AG08396 (cell line): ENCODE data around the gene TRIM36.

Experiments
- DNase-seq: peaks from one replicate; pipeline ENCODE4 v3.0.0; 2012; ENCODE audit warnings: low spot score, mixed read lengths

Gene TRIM36, protein sequence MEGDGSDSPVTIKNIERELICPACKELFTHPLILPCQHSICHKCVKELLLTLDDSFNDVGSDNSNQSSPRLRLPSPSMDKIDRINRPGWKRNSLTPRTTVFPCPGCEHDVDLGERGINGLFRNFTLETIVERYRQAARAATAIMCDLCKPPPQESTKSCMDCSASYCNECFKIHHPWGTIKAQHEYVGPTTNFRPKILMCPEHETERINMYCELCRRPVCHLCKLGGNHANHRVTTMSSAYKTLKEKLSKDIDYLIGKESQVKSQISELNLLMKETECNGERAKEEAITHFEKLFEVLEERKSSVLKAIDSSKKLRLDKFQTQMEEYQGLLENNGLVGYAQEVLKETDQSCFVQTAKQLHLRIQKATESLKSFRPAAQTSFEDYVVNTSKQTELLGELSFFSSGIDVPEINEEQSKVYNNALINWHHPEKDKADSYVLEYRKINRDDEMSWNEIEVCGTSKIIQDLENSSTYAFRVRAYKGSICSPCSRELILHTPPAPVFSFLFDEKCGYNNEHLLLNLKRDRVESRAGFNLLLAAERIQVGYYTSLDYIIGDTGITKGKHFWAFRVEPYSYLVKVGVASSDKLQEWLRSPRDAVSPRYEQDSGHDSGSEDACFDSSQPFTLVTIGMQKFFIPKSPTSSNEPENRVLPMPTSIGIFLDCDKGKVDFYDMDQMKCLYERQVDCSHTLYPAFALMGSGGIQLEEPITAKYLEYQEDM

DNA sequence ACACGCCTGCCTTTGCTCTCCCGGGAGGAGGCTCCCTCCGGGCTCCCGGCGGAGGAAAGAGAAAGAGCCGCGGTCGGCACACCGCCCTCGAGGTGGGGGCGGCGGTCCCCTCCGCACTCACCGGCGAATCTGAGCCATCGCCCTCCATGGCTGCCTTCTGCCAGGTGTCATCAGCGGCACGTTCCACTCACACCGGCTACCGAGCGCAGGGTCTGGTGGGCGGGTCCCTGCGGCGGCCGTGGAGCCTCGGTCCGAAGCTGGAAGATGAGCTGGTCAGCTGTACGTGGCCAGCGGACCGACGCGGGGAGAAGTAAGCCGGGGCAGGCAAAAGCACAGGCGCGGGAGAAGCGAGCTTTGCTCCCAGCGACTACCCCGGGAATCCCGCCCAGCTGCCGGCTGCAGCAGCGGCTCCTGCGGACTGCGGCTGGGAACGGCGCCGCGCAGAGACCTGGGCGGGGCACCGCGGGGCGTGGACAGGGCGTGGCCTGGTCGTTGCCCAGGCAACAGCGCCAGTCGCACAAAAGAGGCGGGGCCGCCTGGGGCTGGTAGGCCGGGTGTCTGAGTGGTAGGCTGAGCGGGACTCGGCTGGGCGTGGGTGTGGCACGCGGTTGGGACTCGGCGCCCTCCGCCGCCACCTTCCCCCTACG, at the start of gene TRIM36:
TRIM36 (minus strand) TSS at position 422 of the 647 bp plus-strand sequence; CDS start at position 148, 274 bp downstream.
- peak; percentile 96 for DNase-seq

DNA sequence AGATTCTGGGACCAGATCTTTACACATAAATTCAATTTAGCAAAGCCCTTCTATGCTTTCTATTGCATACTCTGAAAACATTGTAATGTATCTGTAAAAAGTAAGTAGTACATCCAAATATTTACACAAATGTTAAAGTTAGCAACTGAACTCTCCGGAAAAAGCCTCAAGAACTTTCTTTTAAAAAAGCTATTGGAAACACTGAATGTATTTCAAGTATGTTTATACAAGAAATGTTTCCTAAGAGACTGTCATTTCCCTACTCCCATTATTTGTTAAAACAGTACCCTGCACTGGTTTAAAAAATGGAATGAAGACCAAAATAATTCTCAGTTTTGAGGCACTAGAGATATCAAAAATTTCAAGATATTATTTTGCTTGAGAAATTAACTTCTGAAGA, 44.8 kb upstream of the TRIM36 start:
- no peak for DNase-seq

DNA sequence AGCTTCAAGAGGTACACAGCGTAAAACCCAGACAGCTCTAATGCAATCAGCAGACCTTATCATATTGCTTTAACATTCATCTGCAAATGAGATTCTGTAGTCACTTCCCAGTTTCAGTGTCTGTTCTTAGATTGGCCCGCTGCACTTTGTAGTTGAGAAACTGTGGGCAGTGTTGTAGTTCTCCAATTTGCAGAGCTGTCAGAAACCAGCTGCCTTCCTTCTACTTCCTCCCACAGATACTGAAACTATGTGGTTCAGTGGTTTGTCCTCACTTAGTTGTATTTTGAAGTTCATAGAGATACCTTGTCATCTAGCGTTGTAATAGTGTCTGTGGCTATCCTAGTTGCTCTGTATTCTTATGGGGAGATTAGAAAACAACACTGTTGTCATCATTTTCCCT, 39.6 kb upstream of the TRIM36 start:
- no peak for DNase-seq

DNA sequence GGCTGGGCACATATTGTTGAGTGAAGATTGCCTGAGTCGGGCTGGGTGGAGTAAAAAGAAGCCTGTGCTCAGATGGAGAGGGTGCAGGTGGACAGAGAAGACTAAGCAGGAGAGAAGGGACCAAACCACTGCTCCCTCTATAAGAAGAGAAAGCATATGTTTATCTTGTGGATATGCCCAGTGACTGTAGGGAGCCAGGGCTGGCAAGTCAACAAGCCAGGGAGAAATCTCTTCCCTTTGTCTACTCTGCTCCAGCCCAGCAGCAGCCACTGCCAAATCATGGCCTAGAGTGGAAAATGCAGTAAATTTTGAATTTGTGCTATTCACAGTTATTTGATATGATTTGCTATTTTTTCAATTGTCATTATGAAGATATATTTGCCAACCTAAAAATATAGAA, 33.2 kb upstream of the TRIM36 start:
- DNase-seq = no peak

DNA sequence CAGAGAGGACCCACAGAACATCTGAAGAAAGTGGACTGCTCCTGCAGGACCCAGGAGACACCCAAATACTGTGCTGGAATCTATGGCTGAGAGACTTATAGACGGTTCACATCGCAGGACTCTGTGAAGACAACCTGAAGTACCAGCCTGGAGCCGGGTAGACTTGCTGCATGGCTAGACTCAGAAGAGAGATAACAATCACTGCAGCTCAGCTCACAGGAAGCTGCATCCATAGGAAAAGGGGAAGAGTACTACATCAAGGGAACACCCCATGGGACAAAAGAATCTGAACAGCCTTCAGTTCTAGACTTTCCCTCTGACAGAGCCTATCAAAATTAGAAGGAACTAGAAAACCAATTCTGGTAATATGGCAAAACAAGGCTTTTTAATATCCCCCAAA, 26.5 kb upstream of the TRIM36 start:
- DNase-seq = no peak

DNA sequence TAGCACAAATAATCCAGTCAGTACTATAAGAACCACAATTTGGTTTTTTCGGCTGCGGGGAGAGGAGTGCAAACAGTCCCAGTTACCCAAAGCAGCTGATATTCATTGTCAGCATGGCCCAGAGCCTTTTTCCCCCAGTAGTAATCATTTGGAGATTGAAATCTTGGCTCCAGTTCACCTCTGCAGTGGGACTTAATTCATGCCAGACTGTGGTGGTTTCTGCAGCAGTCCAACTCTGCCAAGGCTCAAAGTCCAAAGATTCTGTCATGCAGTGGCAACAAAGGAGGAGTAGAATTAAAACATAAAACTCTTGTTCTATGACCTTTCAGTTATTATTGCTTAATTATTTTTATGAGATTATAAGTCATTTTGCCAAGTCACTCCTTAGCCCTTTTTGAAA, 25.0 kb upstream of the TRIM36 start:
- DNase-seq = no peak

DNA sequence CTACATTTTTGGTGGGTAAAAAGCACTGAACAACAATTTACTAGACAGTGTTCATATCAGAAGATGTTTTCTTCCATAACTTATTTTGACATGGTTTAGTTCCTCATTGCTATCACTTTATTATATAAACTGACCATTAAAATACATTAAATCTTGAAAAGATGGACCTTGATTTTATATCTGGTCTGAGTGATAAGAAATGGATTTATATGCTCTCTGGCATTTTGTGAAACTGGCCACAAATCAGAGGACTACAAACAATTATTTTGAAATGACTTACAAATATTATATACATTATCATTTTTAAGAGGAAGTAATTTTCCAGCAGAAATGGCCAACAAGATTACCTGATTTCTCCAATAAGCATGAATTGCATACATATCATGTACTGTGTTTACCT, 23.6 kb upstream of the TRIM36 start:
- no peak for DNase-seq

DNA sequence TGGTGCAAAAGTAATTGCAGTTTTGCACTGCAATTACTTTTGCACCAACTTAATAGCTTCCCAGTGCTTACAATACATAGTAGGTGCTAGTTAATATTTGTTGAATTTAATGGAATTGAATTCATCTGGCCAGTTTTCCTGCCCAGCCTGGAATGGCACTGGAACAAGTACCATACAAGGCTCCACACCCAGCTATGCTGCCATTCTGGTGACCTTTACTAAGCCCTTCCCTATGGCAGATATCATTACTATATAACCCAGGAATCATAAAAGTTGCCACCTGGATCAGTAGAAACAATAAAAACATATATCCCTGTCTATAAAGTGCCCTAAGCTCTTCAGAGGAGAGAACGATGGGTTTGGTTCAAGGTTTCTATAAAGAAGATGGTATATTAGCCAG, 22.4 kb upstream of the TRIM36 start:
- DNase-seq = no peak

DNA sequence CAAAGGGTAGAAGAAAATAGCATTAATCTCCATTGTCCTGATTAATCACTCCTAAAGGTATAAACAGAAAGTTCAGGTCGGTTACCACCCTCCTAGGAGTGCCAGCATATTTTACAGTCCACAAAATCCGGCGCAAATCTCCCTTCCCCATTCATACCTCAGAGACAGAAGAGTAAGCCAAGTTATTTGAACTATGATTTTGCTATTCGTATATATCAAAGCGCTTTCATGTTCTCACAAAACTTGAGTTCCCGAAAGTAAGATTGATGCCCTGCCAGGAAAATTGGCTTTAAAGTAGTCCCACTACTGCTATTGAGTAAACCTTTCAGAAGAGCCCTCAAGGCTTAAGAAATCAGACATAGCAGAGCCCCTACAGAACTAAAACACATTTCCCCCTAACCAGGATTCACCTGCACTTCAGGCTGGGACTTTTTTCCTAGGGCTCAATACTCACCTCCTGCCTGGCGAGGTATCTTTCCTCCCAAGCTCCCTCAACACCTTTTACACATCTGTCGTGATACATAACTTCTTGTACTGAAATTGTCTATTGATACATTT, 21.8 kb upstream of the TRIM36 start:
- no peak for DNase-seq

DNA sequence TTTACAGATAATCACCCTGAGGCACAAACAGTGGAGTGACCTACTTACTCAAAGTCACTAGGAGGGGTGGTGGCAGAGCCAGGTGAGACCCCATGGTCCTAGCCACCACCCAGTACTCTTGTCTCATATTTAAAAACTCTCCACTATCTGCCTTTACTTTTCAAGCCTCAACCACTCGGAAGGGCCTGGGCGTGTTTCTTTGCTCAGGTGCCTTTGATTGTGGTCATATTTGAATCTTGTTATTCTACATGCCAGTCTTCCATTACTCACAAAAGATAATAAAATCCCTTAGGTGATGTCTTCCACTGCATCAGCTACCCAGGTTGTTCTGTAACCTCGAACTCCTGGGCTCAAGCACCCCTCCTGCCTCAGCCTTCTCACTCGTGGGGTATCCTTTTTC, 20.7 kb upstream of the TRIM36 start:
- DNase-seq = no peak

DNA sequence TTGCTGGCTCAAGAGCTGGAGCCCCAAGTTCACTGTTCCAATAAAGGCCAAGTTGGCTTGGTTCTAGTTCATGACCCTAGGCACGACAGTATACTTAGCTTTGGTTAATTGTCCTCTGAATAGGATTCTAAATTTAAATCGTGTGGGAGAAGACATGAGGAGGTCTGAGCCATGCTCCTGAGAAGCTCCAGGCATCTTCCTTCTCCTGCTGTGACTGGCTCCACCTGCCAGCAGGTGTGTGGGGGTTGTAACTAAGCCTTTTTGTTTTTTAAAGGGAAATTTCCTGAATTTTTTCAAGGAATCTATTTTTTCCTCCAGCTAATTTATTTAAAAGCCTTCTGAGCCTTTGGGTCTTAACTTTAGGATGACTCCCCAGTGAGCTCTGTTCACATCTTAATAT, 20.2 kb upstream of the TRIM36 start:
- DNase-seq = no peak

DNA sequence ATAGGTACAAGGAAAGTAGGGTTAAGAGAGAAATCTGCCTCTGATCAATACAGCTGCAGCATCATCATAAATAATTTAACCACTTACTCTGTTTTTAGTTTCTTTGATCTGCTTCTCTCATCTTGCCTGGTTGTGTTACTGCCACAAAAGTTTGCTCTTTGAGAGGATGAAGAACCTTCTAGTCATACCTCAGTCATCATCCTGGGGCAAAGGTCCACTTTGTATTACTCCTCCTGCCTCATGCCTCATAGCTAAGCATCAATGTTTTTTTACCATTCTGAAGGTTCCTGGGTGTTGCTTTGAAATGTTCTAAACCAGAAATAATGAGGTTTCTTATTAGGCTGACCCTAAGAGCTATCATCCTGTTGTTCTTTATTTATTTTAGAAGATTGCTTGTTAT, 17.1 kb upstream of the TRIM36 start:
- no peak for DNase-seq

DNA sequence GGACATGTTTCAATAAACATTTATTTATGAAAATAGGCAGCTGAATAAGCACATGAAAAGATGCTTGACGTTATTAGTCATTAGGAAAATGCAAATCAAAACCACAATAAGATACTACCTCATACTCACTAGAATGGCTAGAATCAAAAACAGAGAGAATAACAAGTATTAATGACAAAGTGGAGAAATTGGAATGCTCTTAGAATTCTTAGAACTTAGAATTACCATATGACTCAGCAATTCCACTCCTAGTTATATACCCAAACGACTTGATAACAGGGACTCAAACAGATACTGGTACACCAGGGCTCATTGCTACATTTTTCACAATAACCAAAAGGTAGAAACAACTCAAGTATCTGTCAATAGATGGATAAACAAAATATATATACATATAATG, 15.1 kb upstream of the TRIM36 start:
- no peak for DNase-seq

DNA sequence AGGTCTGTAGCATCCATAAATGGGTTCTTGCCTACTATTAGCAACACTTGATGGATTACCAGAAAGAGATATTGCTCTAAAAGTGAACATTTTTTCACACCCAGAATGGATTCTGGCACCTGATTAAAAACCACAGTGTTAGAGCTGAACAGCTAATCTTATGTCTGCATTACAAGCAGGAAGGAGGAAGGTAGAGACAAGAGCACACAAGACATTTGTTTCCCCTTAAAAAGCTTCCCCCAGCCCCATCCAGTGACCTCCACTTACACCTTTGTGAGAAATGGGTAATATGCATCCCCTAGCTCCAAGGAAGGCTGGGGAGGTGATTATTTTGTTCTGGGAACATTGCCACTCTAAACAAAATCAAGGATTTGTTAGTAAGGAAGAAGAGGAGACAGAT, 12.0 kb upstream of the TRIM36 start:
- DNase-seq = no peak

DNA sequence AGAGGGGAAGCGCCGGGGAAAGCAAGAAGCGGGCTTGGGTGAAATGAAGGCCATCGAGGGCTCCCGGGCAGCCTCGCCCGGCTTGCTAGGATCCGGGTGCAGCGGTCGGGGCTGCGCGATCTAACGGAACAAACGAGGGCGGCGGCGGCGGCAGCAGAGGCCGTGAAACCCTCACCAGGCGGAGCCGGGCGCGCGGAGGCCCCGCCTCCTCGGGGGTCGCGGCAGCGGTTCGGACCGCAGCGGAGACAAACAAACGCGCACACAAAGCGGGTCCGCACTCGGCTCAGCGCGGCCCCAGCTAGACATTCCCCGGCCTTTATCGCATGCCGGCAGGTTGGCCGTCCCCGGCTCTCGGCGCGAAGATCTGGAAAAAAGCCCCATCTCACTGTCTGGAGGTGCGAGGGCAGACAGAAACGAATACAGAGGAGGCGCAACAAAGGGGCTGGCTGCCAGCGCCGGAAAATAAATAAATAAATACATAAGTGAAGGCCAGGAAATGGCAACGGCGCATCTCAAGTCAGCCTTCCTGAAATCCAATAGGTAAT, 10.5 kb upstream of the TRIM36 start:
- DNase-seq = peak; percentile 42

DNA sequence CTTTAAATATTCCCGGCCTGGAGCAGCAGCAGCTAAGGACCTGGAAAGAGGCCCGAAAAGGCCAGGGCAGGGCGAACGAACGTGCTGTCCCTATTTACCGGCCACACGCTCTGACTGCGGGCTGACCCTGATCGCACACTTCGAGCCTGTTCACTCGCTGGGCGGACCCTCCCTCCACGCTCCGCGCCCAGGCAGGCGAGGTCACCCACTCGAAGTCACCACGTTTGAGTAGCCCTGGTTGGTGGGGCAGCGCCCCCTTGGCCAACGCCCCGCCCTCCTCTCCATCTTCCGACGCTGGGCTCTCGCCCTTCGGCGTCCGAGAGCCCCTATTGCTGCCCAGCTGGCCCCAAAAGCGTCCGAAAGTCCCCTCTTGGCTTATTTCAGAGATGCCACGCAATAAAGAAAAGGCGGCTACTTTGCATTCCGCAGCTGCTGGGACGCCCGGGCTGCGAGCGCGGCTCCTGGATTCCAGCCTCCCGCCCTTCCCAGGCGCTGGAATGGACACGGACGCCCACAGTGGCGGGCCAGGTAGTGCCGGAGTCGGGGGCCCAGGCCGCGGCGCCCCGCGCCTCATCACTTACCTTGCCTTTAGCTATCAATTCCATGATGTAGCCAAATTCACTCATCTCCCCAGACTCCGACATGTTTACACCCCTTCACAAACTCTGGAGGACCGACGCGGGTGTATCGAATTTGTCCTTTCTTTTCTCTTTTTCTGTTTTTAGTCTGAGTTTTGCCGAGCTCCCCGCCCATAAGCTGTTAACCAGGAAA, 9.9 kb upstream of the TRIM36 start:
- peak; percentile 51 for DNase-seq

DNA sequence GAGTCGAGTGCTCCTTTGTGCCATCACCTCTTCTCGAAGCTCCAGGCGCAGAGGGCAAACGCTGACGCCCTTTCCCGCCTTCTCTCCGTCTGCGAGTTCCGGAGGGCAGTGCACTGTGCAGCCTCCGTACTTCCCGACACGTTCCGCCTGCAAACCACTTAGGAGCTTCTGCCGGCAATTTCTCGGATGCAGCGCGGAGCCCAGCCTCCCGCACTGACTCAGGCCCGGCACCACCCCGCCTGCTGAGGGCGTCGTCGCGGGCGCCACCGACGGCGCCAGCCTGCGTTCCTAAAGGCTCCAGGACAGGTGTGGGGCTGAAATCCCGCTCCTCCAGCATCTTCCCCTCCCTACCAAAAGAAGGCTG, 9.3 kb upstream of the TRIM36 start:
- DNase-seq = no peak

DNA sequence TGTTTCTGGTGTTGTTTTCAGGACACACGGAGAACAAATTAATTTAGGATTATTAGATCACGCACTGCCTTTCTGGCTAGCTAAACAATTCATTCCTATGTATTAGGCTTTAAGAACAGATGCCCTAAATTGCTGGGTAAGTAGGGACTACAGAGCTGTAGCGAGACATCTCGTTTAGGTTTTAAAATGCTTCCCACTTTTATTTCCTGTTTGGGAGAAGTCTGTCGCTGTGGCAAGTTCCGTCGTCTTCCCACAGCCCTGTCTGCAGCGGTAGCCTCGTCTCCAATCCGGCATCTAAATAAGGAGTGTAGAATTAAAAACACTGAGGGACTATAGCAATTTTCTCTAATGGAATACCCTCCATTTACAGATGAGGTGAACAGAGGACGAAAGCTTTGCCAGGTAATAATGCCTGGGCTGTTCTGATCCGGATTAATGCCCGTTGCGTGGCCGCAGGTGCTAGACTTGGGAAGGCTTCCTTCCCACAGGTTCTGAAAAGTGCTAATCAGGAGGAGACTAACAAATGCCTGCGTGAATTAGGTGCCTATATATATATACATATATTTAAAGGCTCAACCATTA, 1.3 kb upstream of the TRIM36 start:
- DNase-seq = no peak

DNA sequence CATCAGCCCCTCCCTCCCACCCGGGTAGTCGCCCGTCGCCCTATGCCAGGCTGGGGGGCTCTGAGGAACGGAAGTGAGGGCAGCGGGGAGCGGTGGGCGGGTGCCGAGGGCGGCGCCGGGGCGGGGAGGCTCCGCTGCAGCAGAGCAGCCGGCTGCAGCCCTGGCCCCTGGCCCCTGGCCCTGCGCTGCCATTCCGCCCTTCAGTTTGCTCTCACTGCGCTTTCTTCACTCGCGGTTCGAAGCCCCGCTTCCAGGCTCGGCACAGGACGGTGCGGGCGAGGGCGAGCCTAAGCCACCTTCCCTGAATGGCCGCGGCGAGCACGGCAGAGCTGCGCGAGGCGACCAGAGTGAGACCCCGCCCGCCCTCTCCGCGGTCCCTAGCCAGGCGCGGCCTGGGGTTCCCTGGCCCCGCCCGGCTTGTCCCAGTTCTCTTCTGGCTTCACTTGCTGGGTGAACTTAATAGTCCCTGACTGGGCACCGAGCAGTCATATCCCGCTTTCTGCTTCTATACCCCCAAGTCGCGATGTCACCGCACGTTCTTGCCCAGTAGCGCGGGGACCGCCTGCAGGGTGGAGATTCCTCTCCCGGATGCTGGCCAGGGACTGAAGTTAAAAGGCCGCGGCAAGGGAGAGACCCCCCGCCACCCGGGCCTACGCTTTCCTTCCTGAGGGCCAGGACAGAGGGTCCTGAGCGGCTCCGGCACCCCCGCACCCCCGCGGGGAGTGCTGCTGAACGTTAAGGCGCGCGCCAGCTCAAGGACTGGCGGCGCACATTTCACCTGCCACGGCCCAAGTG, 623 bp upstream of the TRIM36 start:
- DNase-seq = no peak

DNA sequence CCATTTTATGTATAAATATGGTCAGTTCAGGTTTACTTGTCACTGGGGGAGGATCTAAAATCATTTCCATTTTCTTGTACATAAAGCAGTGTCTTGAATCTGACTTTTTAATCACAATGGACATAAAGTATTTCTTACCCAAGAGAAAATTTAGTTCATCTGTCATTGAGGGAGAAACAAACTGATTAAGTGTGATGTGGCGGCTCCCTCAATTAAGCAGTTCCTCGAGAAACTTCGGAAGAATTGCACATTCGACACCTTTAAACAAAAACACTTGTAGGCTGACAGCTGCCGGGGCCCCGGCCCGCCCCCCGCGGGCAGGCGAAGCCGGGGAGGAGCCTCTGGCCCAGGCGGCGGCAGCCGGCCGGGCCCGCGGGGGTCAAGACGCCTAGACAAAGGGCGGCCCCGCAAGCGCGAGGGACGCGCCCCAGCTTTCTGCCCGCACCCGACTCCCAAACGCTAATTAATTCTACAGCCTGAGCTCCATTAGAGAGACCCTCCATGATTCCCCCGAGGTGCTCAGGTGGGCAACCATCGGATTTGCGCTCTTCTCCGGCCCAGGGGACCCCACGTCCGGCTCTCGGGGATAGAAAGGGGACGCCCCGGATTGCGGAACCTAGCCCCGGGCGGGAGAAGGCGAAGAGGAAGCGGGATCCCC, 750 bp downstream of the TRIM36 start:
- no peak for DNase-seq
